G401 (cell line): Measurements from ENCODE around the gene WIZ. TPM values are rescaled to one million over a fixed set of nuclear protein-coding genes. Genes with fewer than 3 reads are reported as not detected.

Source experiments
- DNase-seq: peaks from one replicate; pipeline ENCODE4 v3.0.0-alpha.2; 2015; ENCODE audit warnings: low spot score
- in situ Hi-C: cut with HindIII; loops from 2 replicates; pipeline ENCODE4 v1.10.0; 2016; ENCODE audit warnings: low sequenced_read_pairs, mixed read lengths
- total RNA-seq: library from RNA; depleted of rRNA; stranded (reverse); fragments of >200 nt; shearing (Covaris generic); gene quantifications from 2 replicates; pipeline ENCODE4 v1.2.3, GENCODE V29; 2014

WIZ gene
- total RNA-seq, 1 experiment from 2014 or later: 24.9 TPM

GRCh38 chr19:15433519-15434069 is 16.2 kb downstream of the WIZ start:
- in situ Hi-C loops: no loop called here
- DNase-seq: no peak

DNA sequence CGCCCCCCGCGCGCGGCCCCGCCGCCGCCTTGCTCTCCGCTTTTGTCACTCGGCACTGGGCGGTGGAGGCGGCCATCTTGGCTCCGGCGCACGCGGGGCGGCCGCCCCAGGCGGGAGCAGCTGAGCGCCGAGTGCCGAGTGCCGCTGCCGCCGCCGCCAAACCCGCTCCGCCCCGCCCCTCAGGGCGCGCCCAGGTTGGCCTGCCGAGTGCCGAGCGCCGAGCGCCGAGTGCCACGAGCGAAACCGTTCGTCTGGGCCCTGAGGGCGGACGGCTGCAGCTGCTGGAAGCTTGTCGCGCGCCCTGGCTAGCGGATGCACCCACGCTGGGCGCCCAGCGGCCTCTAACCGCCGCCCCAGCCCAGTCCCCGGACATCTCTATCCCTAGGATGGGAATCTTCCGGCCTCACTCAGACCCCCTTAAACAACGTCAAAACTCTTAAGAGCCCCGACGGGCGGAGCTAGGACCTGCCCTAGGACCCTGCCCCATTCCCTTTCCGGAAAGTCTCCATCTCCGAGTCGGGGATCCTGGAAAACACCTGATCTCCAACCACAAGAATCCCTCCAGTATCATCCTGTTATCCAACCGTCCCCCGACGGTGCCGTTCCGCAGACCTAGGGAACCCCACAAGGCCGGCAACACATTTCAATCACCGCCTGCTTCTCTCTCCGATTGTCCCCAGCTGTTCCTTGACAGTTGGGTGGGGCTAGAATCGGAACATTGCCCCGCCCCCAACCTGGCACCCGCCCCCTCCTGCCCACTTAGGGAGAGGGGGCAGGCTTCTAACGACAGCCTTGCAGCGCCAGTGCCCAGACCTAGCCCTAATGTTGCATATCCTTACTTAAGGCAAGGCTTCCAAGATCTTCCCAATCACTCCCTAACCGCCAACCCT is 16.9 kb downstream of the WIZ start:
- in situ Hi-C loops: no loop called here
- DNase-seq: peak; percentile 84

DNA sequence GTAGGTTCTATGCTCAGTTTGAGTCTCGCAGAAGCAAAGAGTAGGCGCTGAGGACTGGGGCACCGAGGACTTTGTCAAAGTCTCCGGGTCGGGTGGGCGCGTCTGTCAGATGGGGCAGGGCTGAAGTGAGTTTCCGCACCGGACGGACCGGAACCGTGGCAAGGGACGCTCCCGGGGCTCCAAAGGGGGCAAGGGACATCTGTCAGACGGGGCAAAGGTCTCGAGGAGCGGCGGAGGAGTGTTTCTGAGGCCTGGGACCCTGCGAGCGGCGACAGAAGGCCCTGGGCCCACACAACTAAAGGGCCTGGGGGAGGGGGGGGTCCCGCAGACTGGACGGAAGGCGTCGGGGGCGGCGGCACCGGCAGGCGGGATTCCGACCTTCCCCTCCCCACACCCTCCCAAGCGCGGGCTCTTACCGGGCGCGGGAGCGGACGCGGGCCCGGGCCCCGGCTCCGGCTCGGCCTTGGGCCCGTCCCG is 17.7 kb downstream of the WIZ start:
- in situ Hi-C loops: no loop called here
- no peak for DNase-seq

- DNase-seq: no peak
- in situ Hi-C loops: no loop called here
These were observed 18.2 kb downstream of the WIZ start for GRCh38 chr19:15431396-15432017.

DNA sequence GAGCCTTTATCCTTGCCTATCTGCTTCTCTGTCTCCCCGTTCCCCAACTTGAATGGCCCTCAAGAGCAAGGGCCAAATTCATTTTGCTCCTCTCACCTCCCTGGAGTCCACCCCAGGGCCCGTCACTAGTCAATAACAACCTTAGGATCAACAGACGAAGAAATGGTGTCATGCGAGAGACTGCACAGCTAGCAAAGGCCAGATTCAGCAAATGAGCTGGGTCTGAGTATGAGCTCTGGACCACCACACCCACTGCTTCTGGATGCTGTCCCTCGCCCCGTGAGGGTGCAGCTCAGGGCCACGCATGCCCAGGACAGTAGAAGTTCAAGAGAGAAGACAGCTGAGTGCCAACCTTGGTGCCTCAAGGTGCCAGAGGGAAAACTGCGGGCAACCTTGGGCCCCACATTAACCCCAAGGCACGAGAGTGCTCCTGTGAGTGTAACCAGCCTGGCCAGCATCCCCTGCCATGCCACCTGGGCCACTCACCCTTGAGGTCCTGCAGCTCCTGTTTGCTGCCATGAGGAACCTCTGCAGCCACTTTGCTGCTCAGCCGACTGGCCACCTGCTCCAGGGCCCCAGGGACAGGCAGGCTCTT is 19.1 kb downstream of the WIZ start:
- in situ Hi-C loops: no loop called here
- no peak for DNase-seq

- in situ Hi-C loops: no loop called here
- DNase-seq: no peak
These were observed 19.8 kb downstream of the WIZ start for GRCh38 chr19:15429825-15430467.

DNA sequence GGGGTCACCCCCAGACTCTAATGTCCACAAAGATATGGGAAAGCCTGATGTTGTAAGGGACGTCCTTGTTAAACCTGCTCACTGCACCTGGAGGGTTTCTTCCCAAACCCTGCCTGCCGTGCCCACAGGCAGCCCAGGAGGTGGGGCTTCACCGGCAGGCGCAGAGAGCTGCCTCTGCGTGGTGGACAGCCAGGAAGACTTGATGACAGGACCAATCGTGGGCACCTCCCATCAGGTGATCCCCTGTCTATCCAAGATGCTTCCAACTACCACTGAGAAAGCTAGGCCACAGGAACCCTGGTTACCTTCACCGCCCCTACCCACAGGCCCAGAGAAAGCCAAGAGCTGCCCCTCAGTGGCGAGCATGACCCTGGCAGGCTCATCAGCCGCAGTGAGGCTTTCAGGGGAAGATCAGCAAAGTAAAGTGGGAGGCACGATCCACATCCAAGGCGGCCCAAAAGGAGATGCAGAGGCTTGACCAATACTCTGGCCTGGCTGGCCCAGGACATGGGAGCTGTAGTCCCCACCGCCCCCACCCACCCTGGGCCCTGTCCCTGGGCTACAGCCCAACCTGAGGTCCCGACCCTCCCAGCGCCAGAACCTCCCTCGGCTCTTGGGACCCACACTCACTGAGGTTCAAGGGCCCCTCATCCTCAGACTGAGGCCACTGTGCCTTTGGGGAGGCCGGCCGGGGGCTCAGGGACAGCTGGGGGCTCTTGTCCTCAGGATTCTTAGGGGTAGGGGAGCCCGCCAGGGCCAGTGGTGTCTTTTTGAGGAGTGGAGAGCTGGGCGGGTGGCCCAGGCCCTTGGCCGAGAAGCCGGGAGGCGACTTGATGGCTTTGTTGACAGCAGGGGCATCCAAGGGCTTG is 20.6 kb downstream of the WIZ start:
- in situ Hi-C loops: no loop called here
- no peak for DNase-seq

DNA sequence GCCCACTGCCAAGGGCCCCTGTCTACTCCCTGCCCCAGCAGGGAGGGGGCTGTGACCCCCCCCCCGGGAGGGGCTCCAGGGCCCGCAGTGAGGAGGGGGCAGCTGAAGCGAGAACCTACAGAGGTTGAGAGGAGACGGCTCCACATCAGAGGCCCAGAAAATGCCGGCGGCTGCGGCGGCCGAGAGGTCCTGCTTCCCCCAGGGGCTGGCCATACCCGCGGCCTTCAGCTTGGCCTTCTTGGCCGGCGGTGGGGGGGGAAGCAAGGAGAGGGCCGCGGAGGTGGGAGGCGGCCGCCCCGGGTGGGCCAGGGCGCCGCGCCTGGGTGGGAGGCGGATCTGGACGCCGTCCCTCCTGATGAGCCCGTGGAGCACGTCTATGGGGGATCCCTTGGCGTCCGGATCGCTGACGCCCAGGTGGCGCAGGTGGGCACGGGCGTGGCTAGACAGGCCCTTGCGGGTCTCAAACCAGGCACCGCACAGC is 21.7 kb downstream of the WIZ start:
- no peak for DNase-seq

DNA sequence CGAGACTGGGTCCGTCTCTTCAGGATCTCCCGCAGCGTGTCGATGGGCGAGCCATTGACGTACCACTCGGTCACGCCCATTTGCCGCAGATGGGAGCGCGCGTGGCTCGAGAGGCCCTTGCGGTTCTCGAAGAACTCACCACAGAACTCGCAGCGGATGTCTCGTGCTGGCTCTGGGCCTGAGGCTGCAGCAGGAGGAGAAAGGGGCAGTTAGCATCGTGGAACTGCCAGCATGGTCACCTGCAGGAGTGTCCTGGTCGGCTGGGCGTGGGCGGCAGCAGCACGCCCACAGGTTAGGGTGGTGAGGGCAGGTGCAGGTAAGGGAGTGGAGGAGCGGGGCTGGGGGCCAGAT is 22.4 kb downstream of the WIZ start:
- in situ Hi-C loops: no loop called here
- no peak for DNase-seq

More for the DNA sequence above, 21.7 kb downstream of the WIZ start:
- in situ Hi-C loops: no loop called here

GRCh38 chr19:15426485-15427349 is 23.0 kb downstream of the WIZ start:
- no peak for DNase-seq
- in situ Hi-C loops: no loop called here

DNA sequence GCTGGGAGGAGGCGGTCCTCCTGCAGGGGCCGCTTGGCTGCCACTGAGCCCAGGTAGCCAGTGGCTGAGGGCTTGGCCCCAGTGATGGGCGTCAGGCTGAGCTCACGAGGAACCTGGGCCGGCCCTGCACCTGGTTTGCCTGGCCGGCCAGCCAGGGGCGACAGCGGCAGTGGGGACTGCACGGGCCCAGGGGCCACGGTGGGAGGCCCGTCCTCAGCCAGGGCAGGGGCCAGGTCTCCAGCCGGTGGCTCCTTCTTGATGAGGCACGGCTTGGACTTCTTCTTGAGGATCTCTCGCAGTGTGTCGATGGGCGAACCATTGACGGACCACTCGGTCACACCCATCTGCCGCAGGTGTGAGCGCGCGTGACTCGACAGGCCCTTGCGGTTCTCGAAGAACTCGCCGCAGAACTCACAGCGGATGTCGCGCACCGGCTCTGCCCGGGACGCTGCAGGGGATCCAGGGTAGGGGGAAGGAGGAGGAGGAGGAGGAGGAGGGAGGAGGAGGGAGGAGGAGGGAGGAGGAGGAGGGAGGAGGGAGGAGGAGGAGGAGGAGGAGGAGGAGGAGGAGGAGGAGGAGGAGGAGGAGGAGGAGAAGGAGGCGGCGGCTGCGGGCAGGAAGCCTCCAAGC is 24.3 kb downstream of the WIZ start:
- in situ Hi-C loops: no loop called here
- DNase-seq: no peak

DNA sequence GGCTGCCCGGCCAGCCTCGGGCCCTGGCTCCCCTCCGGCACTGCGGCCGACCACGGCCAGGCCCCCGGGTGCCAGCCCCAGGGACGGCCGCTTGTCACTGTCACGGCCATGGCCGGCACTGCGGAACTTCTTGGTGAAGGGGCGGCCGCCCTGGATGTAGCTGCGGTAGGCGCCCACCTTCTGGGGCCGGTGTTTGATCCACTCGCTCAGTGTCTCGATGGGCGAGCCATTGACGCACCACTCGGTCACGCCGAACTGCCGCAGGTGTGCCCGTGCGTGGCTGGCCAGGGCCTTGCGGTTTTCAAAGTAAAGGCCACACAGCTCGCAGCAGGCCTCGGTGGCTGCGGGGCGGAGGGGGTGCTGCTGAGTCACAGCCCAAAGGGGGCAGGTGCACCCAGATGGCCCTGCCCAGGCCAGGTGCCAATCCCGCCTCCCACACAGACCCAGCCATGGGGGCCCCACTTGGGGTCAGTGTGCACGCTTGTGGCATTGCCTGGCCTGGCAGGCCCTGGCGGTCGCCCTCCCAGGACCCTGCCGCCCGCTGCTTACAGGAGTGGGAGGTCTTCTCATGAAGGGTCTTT is 25.0 kb downstream of the WIZ start:
- in situ Hi-C loops: no loop called here
- DNase-seq: no peak

- no peak for DNase-seq
- in situ Hi-C loops: no loop called here
These were observed 25.6 kb downstream of the WIZ start for GRCh38 chr19:15424121-15424520.

GRCh38 chr19:15423130-15423529 is 26.6 kb downstream of the WIZ start:
- in situ Hi-C loops: no loop called here
- DNase-seq: no peak

GRCh38 chr19:15422296-15423075 is 27.3 kb downstream of the WIZ start:
- no peak for DNase-seq
- in situ Hi-C loops: no loop called here

- peak; percentile 70 for DNase-seq
- in situ Hi-C loops: no loop called here
These were observed 28.0 kb downstream of the WIZ start for GRCh38 chr19:15421721-15422260.
